KOPT-K1 (cell line): ENCODE results near the gene OVAAL.
A peak's percentile ranks its signal among the peaks of the same experiment; 100 is the strongest.

ENCODE experiments used
- H3K27ac ChIP-seq: fragments of 200-600 bp; sonication (generic); 2 replicates; pipeline ENCODE4 v1.5.1; 2016; ENCODE audit warnings: antibody characterized with exemption, mild to moderate bottlenecking, low read depth, low read length; ENCODE audit not compliant: poor library complexity, severe bottlenecking
- H3K36me3 ChIP-seq: fragments of 200-600 bp; sonication (generic); 2 replicates; pipeline ENCODE4 v1.5.1; 2017; ENCODE audit warnings: antibody characterized with exemption, mild to moderate bottlenecking, low read length, moderate library complexity; ENCODE audit not compliant: insufficient read depth
- H3K9me3 ChIP-seq: fragments of 200-600 bp; sonication (generic); 2 replicates; pipeline ENCODE4 v1.5.1; 2017; ENCODE audit warnings: antibody characterized with exemption, low read length, mild to moderate bottlenecking; ENCODE audit not compliant: insufficient read depth, poor library complexity, severe bottlenecking

Gene OVAAL

GRCh38 chr1:180571832-180572636 is 13.3 kb downstream of the OVAAL start:
- no peaks in the 10 kb centered on the region for H3K36me3 ChIP-seq
- H3K27ac ChIP-seq: no peak overlapping the region

DNA sequence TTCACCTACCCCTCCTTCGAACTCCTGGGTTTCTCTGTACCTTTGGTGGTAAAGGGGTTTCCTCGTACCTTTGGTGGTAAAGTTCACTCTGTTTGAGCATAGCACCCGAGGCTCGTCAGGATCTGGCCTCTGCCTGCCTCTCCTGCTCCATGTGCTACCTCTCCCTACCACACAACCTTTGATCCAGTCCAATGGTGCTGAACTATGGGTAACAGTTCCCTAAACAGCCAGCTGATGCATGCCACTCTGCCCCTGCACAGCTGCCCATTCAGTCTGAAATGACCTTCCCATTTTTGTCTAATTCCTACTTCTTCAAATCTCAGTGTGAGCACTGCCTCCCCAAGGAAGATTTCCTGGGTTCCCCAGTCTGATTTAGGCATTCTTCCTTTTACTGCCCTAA is 14.0 kb downstream of the OVAAL start:
- no peaks in the 10 kb centered on the region for H3K9me3 ChIP-seq
- no peak overlapping the region for H3K27ac ChIP-seq
- H3K36me3 ChIP-seq: no peaks in the 10 kb centered on the region

More at GRCh38 chr1:180571832-180572636, 13.3 kb downstream of the OVAAL start:
- no peaks in the 10 kb centered on the region for H3K9me3 ChIP-seq

GRCh38 chr1:180574031-180574713 is 15.4 kb downstream of the OVAAL start:
- H3K9me3 ChIP-seq: no peaks in the 10 kb centered on the region
- no peak overlapping the region for H3K27ac ChIP-seq
- no peaks in the 10 kb centered on the region for H3K36me3 ChIP-seq

DNA sequence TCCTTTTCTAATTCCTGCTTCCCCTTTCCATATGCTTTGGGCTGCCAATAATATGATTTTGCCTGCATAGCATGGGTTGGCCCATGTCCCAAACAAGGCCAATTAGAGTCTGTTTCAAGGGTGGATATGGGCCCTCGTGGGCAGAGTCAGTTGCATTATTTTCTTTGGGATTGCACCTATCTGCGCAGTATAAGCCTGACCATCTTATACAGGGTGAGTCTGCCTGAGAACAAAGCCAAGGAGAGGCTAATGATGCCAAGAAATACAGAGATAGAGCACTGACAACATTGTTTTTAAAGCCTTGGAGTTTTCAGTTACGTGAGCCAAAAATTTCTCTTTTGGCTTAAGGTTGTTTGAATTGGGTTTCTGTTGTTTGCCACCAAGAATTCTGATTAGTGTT is 18.6 kb downstream of the OVAAL start:
- Histone ChIP-seq H3K9me3 (no peaks in the 10 kb centered on the region), H3K36me3 (no peaks in the 10 kb centered on the region), H3K27ac (no peak overlapping the region)

DNA sequence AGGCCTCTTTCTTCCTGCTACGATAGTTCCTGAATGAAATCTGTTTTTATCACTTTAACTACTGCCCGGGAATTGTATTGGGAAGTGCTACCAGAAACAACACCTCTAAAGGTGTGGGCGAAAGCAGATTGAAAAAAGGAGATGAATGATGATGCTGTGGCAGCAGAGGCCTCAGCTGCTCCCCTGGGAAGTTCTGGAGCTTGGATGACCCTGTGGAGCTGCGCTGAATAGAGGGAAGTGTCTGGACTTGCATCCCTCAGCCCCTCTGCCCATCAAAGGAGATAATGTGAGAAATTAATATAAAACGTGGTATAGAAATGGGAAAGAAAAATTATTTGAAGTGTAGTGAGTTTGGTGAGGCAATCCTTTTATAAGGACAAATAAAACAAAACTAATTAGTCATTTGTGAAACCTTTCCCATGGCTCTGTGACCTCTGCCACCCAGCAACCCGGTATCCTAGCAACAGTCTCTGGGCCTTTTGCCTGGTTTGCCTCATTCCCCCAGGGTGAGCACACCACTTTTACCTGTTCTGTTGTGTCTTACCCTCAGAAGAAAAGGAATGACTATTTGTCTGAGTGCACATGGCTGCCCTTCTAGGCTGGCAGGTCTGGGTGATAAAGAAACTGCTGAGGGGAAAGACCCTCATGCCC is 21.3 kb downstream of the OVAAL start:
- Histone ChIP-seq H3K9me3 (no peaks in the 10 kb centered on the region), H3K27ac (no peak overlapping the region), H3K36me3 (no peaks in the 10 kb centered on the region)

DNA sequence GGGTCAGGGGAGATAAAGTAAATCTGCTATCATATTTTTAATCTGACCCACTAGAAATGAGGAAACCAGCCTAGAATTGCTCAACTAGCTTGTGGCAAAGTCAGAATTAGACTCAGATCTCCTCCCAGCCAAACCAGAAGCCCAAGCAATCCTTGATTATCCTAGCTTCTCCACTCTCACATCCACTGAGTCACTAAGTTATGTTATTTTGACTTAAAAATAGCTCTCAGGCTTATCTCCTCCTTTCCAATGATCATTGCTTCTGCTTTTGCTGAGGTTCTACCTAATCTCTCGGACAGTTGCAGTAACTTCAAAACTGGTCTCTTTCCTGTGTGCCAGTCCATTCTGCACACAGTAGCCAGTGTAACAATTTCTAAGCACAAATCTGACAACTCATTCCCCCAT is 22.9 kb downstream of the OVAAL start:
- Histone ChIP-seq H3K27ac (no peak overlapping the region), H3K36me3 (no peaks in the 10 kb centered on the region), H3K9me3 (no peaks in the 10 kb centered on the region)

DNA sequence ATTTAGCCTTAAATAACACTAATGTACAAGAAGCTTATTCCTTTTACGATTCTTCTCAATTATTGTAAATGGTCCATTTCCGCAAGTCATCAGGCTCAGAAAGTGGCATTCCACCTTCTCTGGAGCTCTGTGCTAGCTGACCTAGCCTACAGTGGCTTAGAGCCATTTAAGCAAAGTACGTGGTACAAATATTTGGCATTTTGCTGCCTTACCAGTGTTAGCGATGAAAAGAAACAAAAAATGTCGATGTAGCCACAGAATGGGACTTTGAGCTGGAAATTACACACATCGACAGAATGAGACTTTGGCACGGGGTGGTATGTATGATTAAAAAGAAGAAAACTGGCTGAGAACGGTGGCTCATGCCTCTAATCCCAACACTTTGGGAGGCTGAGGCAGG is 26.1 kb downstream of the OVAAL start:
- Histone ChIP-seq H3K36me3 (no peaks in the 10 kb centered on the region), H3K9me3 (peaks cover 4% of the 10 kb centered on the region), H3K27ac (peak overlapping the region; percentile 21)

DNA sequence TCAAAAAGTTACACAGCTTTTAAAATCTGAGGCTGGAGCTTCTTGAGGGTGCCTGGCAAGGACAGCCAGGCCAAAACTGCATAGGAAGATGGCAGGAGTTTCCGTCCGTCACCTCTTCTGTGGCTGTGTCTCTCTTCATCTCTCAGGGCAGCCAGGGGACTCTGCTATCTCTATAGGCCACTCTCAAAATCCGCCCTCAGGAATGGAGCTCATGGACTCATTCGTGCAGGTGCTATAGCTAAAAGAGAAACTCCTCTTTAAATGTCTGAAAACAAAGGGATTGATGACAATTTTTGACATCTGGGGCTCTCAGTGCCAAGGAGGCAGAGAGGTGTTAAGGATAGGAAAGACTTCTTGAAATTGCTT is 27.2 kb downstream of the OVAAL start:
- Histone ChIP-seq H3K9me3 (peaks cover 4% of the 10 kb centered on the region), H3K27ac (peak overlapping the region; percentile 21), H3K36me3 (no peaks in the 10 kb centered on the region)

DNA sequence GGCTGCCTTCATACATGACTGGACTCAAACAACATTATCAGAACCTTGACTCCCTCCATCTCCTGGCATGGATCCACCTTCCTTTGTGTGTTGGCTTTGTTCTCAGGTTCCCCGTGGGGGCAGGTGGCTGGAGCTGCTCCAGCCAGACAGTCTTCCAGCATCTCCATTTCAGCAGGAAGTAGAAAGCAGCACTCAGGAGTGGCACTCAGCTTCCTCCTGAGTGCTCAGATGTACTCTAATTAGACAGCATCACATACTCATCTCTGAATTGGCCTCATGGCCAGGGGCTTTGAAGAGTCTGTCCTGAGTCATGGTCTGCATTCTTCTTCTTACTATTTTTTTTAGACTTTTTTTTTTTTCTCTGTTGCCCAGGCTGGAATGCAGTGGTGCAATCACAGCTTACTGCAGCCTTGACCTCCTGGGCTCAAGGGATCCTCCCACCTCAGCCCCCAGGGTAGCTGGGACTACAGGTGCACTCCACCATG is 27.9 kb downstream of the OVAAL start:
- Histone ChIP-seq H3K27ac (no peak overlapping the region), H3K36me3 (no peaks in the 10 kb centered on the region), H3K9me3 (peaks cover 4% of the 10 kb centered on the region)

GRCh38 chr1:180588121-180588520 is 29.4 kb downstream of the OVAAL start:
- no peaks in the 10 kb centered on the region for H3K36me3 ChIP-seq
- peaks cover 4% of the 10 kb centered on the region for H3K9me3 ChIP-seq
- no peak overlapping the region for H3K27ac ChIP-seq

GRCh38 chr1:180590889-180591288 is 32.1 kb downstream of the OVAAL start:
- no peaks in the 10 kb centered on the region for H3K36me3 ChIP-seq
- H3K9me3 ChIP-seq: peaks cover 4% of the 10 kb centered on the region
- no peak overlapping the region for H3K27ac ChIP-seq

DNA sequence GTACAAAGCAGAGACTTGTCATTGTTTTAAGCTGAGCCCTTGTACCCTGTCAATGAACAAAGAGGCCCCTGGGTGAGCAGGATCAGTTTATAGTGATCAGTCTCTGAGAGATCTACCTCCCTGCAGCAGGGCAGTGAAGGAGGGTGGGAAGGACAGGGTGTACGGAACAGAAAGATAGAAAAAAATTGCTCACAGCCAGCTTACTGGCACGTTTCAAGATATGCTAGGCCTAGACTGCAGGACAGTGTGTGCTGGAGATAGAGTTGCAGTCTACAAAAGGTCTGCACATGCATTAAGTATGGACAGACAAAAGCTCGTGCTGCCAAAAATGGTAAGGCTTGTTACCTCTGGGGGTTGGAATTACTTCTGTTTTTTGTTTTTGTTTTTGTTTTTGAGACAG is 34.6 kb downstream of the OVAAL start:
- no peaks in the 10 kb centered on the region for H3K36me3 ChIP-seq
- no peak overlapping the region for H3K27ac ChIP-seq
- peaks cover 4% of the 10 kb centered on the region for H3K9me3 ChIP-seq

GRCh38 chr1:180594723-180595122 is 36.0 kb downstream of the OVAAL start:
- H3K27ac ChIP-seq: no peak overlapping the region

GRCh38 chr1:180595966-180596365 is 37.2 kb downstream of the OVAAL start:
- Histone ChIP-seq H3K9me3 (no peaks in the 10 kb centered on the region), H3K36me3 (no peaks in the 10 kb centered on the region), H3K27ac (no peak overlapping the region)

More at GRCh38 chr1:180594723-180595122, 36.0 kb downstream of the OVAAL start:
- H3K9me3 ChIP-seq: no peaks in the 10 kb centered on the region
- no peaks in the 10 kb centered on the region for H3K36me3 ChIP-seq

DNA sequence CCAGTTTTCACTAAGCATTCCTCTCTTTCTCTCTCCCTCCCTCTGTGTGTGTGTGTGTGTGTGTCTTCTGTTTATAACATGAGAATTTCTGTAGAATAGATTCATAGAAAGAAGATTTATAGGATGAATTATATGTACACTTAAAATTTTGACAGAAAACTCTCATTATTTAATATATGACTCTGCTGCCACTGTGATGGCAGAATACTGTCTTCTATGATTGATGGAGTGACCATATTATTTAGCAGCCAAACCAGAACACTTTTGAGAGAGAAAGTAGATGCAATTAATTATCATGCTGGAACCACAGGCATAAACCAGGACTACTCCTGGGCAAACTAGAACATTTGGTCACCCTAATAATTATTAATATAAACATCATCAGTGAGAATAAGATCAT is 38.8 kb downstream of the OVAAL start:
- Histone ChIP-seq H3K36me3 (no peaks in the 10 kb centered on the region), H3K27ac (no peak overlapping the region)

More for the DNA sequence above, 38.8 kb downstream of the OVAAL start:
- H3K9me3 ChIP-seq: no peaks in the 10 kb centered on the region
